Uterus (tissue), 4 donors: ENCODE data around the gene CA4. TPM values are rescaled to one million over a fixed set of nuclear protein-coding genes. Genes with fewer than 3 reads are reported as not detected.

Experiments
- DNase-seq, 2 donors: peaks; one replicate each; pipeline ENCODE4 v3.0.0-alpha.2; 2019 to 2020
- H3K27ac ChIP-seq, 2 donors: fragments of 200-600 bp; sonication (generic); 1 replicate in 1 of 2; 2 replicates in 1 of 2; pipeline ENCODE4 v1.5.1; 2016 to 2018
- H3K27me3 ChIP-seq, 2 donors: fragments of 200-600 bp; sonication (generic); one replicate each; pipeline ENCODE4 v1.5.1; 2018 to 2019; ENCODE audit warnings: control low read depth in 1 of 2
- H3K36me3 ChIP-seq, 2 donors: fragments of 200-600 bp; sonication (generic); one replicate each; pipeline ENCODE4 v1.5.1; 2019; ENCODE audit warnings: control low read depth in 1 of 2
- H3K4me1 ChIP-seq, 2 donors: fragments of 200-600 bp; sonication (generic); one replicate each; pipeline ENCODE4 v1.5.1; 2018 to 2019; ENCODE audit warnings: control low read depth in 1 of 2
- H3K4me3 ChIP-seq, 2 donors: fragments of 200-600 bp; sonication (generic); 1 replicate in 1 of 2; 2 replicates in 1 of 2; pipeline ENCODE4 v1.5.1; 2018 to 2019; ENCODE audit warnings: mild to moderate bottlenecking in 1 of 2
- H3K9me3 ChIP-seq, 2 donors: fragments of 200-600 bp; sonication (generic); one replicate each; pipeline ENCODE4 v1.5.1; 2019; ENCODE audit warnings: control low read depth in 1 of 2
- POLR2A ChIP-seq, 2 donors: fragments of 450-650 bp; IDR thresholded peaks; one replicate each; pipeline ENCODE4 v1.6.1; 2016; ENCODE audit warnings: antibody characterized with exemption in 2 of 2, mild to moderate bottlenecking in 1 of 2, moderate library complexity in 1 of 2
- intact Hi-C: fragments of 100-400 bp; cut with DNase I; formaldehyde crosslinking; loops from one replicate; pipeline ENCODE4 v1.15.1; 2023; ENCODE audit warnings: low total_unique reads
- total RNA-seq, 4 donors: library from RNA; depleted of rRNA in 3 of 4; stranded (reverse); fragments of >200 nt in 3 of 4; gene quantifications; one replicate each; pipeline versions ENCODE4 v1.1.0 to v1.2.4, GENCODE V29; 2014 to 2023
- TF ChIP-seq, protein P1 (sequence below), 4 experiments: fragments of 200-600 bp in 2 of 4; fragments of 450-650 bp in 2 of 4; sonication (generic) in 2 of 4; IDR thresholded peaks; one replicate each; pipeline ENCODE4 v1.5.1; 2016 to 2019; ENCODE audit warnings: antibody characterized with exemption in 4 of 4, mild to moderate bottlenecking in 2 of 4, moderate library complexity in 1 of 4
- donor health status: DM: yes; HTN: yes; CAD: no.

Gene CA4
- total RNA-seq, 4 donors from 2014 or later = 2.6 to 22.5 (median 11.0) TPM

DNA sequence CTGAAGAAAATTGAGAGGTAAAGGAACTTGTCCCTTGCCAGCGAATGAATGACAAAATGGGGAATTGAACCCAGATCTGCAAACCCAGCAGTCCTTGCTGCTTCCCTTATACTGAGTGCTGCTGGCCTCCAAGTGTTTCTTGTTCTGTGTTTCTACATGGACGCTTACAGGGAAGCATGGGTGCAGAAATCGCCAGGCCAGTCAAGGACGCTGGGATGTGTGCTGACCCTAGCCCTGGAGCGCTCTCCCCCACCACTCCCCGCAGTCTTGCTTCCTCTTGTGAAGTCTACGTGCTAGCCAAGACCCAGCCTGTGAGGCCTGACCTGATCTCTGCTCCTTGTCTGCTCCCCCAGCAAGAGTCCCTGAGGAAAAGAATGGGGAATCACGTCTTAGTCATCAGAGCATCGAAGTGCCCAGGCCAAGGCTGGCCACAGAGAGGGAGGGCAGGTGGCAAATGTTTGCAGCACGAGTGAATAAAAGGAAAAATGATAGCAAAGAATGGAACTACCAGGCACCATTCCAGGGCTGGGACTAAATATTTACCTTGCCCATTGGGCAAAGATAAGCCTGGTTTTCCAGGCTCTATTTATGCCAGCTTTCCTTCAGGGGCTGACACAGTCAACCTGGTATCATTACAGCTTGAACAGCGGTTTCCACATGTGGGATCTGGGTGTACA is 17.4 kb downstream of the CA4 start:
- TF ChIP-seq, protein P1, sequence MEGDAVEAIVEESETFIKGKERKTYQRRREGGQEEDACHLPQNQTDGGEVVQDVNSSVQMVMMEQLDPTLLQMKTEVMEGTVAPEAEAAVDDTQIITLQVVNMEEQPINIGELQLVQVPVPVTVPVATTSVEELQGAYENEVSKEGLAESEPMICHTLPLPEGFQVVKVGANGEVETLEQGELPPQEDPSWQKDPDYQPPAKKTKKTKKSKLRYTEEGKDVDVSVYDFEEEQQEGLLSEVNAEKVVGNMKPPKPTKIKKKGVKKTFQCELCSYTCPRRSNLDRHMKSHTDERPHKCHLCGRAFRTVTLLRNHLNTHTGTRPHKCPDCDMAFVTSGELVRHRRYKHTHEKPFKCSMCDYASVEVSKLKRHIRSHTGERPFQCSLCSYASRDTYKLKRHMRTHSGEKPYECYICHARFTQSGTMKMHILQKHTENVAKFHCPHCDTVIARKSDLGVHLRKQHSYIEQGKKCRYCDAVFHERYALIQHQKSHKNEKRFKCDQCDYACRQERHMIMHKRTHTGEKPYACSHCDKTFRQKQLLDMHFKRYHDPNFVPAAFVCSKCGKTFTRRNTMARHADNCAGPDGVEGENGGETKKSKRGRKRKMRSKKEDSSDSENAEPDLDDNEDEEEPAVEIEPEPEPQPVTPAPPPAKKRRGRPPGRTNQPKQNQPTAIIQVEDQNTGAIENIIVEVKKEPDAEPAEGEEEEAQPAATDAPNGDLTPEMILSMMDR (IDR thresholded peaks at IDR 0.05) = no peak
- TF ChIP-seq POLR2A (IDR thresholded peaks at IDR 0.05) = no peak
- H3K4me1 ChIP-seq = no peaks in the 10 kb centered on the region
- H3K27me3 ChIP-seq = no peaks in the 10 kb centered on the region
- H3K27ac ChIP-seq = no peak overlapping the region
- no peak overlapping the region for H3K4me3 ChIP-seq
- intact Hi-C loops = no loop called here
- H3K9me3 ChIP-seq = no peaks in the 10 kb centered on the region
- H3K36me3 ChIP-seq = no peaks in the 10 kb centered on the region
- DNase-seq = no peak

DNA sequence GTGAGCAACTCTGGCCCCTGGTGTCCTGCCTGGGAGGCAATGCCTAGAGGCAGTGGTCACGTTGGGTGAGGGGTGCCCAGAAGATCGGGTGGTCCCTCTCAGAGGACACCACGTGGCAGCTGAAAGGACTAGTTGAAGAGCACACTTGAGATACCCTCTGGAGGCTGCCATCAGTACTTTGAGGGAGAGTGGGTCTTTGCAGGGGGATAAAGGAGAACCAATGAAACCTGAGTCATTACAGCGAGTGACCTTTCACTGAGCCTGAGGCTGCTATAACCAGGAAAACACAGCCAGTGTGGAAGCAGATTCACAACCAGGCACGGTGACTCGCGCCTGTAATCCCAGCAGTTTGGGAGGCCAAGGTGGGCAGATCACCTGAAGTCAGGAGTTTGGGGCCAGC is 18.9 kb downstream of the CA4 start:
- no peaks in the 10 kb centered on the region for H3K36me3 ChIP-seq
- intact Hi-C loops = no loop called here
- TF ChIP-seq, protein P1 (IDR thresholded peaks at IDR 0.05) = no peak
- no peak for TF ChIP-seq POLR2A (IDR thresholded peaks at IDR 0.05)
- H3K27me3 ChIP-seq = no peaks in the 10 kb centered on the region
- H3K4me3 ChIP-seq = no peak overlapping the region
- no peak for DNase-seq
- H3K27ac ChIP-seq = no peak overlapping the region
- H3K4me1 ChIP-seq = no peaks in the 10 kb centered on the region
- H3K9me3 ChIP-seq = no peaks in the 10 kb centered on the region

DNA sequence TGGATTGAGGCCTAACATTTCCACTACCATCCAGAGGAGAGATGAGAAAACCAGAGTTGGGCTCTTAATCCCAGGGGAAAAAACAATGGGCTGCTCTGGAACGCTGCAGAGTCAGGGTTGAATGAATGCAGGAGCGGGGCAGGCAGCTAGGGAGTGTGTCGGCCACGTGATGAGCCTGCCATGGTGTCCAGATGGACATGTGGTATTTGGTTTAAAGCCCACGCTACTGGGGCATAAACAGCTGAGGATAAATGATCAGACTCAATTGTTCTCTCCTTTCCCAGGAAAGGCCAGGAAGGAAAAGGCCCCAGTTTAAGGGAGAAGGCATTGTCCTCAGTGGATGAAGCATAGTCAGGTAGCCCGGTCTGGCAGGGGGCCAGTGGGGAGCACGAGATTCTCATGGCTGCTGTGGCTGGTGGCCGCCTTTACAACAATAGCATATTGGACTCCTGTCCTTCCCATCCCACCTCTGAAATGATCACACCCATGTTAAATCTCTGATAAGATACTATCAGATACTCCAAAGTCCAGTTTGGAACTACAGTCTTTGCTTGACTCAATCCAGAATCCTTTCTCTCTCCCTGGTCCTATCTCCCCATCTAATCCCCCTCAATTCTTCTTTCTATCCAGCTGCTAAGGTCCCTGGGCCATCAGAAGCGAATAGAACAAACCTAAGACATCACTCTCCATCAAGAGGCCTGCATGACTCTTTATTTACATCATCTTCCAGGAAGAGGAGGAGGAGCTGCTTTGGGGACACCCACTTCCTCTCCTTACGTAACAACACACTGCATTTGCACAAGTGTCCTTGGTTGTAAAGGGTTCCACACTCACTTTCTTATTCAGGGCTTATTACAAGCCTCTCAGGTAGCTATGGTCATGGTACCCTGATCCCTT is 20.4 kb downstream of the CA4 start:
- H3K9me3 ChIP-seq = no peaks in the 10 kb centered on the region
- H3K36me3 ChIP-seq = no peaks in the 10 kb centered on the region
- intact Hi-C loops = no loop called here
- H3K27me3 ChIP-seq = no peaks in the 10 kb centered on the region
- no peaks in the 10 kb centered on the region for H3K4me1 ChIP-seq
- TF ChIP-seq POLR2A (IDR thresholded peaks at IDR 0.05) = no peak
- TF ChIP-seq, protein P1 (IDR thresholded peaks at IDR 0.05) = no peak
- H3K4me3 ChIP-seq = no peak overlapping the region
- no peak for DNase-seq
- no peak overlapping the region for H3K27ac ChIP-seq

DNA sequence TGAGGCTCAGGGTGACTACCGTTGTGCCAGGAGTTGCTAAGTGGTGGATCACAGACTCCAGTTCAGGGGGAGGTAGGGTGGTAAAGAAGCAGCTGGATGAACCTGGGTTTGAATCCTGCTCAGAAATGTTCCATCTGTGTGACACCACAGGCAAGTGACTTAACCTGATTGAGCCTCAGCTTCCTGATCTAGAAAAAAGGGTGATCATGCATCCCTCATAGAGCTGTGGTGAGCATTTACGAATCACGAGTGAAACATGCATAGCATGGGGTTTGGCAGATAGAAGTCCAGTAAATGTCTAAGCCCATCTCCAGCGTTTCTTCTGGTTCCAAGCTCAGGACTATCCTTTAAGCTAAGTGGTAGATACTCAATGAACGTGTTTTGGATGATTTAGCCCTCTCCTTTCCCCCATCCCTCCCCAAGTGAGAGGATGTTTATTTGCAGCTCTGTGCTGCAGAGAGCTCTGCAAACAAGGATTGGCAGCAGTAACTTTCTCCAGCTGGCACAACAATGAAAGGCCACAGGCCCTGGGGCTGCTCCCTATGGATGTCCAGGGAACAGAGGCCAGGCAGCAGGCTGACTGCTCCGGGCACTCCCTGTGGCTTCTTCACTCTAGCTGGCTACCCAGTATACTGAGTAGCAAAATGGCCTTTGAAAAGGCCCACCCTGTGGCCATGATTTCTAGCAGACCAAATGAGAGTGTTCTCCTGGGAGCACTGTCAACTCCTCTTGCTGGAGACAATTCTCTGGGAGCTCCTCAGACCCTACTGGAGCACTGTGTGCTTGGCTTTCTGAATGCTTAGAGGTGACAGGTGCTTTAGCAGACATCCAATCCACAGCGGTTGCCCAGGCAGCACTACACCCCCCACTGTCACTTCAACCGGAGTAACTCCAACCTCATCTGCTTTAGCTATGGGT is 21.3 kb downstream of the CA4 start:
- H3K36me3 ChIP-seq = no peaks in the 10 kb centered on the region
- no peak for DNase-seq
- intact Hi-C loops = no loop called here
- H3K9me3 ChIP-seq = no peaks in the 10 kb centered on the region
- no peaks in the 10 kb centered on the region for H3K27me3 ChIP-seq
- H3K4me1 ChIP-seq = no peaks in the 10 kb centered on the region
- H3K27ac ChIP-seq = no peak overlapping the region
- H3K4me3 ChIP-seq = no peak overlapping the region
- TF ChIP-seq, protein P1 (IDR thresholded peaks at IDR 0.05) = no peak
- TF ChIP-seq POLR2A (IDR thresholded peaks at IDR 0.05) = no peak
